Calu3 (cell line): Measurements from ENCODE around the gene MAP3K13. TPM values are rescaled to one million over a fixed set of nuclear protein-coding genes. Genes with fewer than 3 reads are reported as not detected.

Experiments
- BruUV-seq: library from RNA; stranded (reverse); fragments of 400-500 nt; replicated peaks from 2 replicates; lab custom pipeline; 2021; lab: Mats Ljungman, UMichigan
- CTCF ChIA-PET: fragments of 300-600 bp; sonication (Branson Sonifier 250); formaldehyde crosslinking; loops from one replicate; lab custom pipeline; 2022; ENCODE audit warnings: antibody characterized with exemption; lab: Charles Lee
- DNase-seq: peaks from one replicate; pipeline ENCODE4 v3.0.0; 2022
- H3K27ac Mint-ChIP-seq: one replicate; pipeline ENCODE4 v1.8.0; 2022; ENCODE audit warnings: mixed read lengths; ENCODE audit not compliant: unreplicated experiment
- H3K27me3 Mint-ChIP-seq: one replicate; pipeline ENCODE4 v1.8.0; 2022; ENCODE audit warnings: mixed read lengths; ENCODE audit not compliant: unreplicated experiment
- H3K36me3 Mint-ChIP-seq: one replicate; pipeline ENCODE4 v1.8.0; 2022; ENCODE audit warnings: mild to moderate bottlenecking, moderate library complexity, mixed read lengths; ENCODE audit not compliant: insufficient read depth, unreplicated experiment
- H3K4me1 Mint-ChIP-seq: one replicate; pipeline ENCODE4 v1.8.0; 2022; ENCODE audit warnings: mild to moderate bottlenecking, low read depth, mixed read lengths; ENCODE audit not compliant: unreplicated experiment
- H3K4me3 Mint-ChIP-seq: one replicate; pipeline ENCODE4 v1.8.0; 2022; ENCODE audit warnings: mild to moderate bottlenecking, low read depth, moderate library complexity, mixed read lengths; ENCODE audit not compliant: unreplicated experiment
- H3K9me3 Mint-ChIP-seq: one replicate; pipeline ENCODE4 v1.8.0; 2022; ENCODE audit warnings: low read depth, mixed read lengths; ENCODE audit not compliant: unreplicated experiment
- intact Hi-C: fragments of 100-400 bp; cut with micrococcal nuclease; formaldehyde crosslinking; loops from one replicate; pipeline ENCODE4 v1.10.0; 2022; ENCODE audit not compliant: unreplicated experiment
- total RNA-seq: library from RNA; stranded (reverse); gene quantifications from 2 replicates; pipeline ENCODE4 v1.2.3, GENCODE V29; 2022
- TF ChIP-seq, protein P1 (sequence below): fragments of 200-600 bp; IDR thresholded peaks from one replicate; pipeline ENCODE4 v1.8.0; 2022; ENCODE audit warnings: antibody characterized with exemption; ENCODE audit not compliant: unreplicated experiment

Gene MAP3K13
- total RNA-seq, 1 experiment from 2014 or later = 102 TPM

DNA sequence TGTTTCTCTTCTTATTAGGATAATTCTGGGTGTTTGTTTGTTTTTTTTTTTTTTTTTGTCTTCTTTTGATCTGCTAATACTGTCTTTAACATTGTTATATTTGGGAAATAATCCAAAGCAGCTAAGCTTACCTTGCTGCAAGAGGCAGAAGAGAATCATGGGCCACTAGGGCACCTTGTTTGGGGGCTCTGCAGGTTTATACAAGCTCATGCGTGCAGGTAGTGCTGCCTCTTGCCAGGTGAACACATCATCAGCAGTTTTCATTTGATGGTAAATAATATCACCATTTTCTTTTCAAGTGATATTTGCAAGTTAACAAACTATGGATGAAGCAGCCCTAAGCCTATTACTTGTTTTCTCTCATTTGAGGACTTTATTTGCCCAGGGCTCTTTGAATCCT lies 37.9 kb downstream of the MAP3K13 start:
- TF ChIP-seq, protein P1, sequence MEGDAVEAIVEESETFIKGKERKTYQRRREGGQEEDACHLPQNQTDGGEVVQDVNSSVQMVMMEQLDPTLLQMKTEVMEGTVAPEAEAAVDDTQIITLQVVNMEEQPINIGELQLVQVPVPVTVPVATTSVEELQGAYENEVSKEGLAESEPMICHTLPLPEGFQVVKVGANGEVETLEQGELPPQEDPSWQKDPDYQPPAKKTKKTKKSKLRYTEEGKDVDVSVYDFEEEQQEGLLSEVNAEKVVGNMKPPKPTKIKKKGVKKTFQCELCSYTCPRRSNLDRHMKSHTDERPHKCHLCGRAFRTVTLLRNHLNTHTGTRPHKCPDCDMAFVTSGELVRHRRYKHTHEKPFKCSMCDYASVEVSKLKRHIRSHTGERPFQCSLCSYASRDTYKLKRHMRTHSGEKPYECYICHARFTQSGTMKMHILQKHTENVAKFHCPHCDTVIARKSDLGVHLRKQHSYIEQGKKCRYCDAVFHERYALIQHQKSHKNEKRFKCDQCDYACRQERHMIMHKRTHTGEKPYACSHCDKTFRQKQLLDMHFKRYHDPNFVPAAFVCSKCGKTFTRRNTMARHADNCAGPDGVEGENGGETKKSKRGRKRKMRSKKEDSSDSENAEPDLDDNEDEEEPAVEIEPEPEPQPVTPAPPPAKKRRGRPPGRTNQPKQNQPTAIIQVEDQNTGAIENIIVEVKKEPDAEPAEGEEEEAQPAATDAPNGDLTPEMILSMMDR = no peak

DNA sequence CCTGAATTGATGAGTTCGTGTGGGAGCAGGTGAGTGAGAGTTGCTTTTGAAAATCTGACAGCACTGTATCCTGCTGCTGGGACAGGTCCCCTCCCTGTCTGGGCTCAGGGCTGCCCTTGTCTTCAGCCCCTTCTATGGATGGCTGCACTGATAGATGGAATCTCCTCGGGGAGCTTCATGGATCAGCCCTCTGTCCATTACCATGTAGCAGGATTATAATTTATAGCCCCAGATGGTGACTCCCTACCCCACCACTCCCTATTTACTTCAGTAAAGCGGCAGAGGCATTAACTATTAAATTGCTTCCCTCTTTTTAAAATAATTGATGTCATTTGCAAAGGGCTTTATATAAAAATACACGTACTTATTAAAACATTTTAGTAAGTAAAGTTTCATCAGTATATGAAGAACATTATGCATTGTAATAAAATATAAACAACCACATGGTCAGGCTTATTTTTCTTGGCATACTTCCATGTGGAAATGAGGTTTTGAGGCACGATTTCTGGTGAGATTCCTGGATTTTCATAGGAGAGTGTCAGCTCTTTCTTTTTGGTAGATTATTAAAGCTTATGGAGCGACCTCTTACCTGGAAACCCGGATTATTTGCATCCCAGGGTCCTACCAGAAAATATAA lies 38.5 kb downstream of the MAP3K13 start:
- TF ChIP-seq, protein P1 = no peak
- H3K9me3 Mint-ChIP-seq = no peaks in the 10 kb centered on the region

More for the DNA sequence above, 37.9 kb downstream of the MAP3K13 start:
- Mint-ChIP-seq H3K36me3 (no peaks in the 10 kb centered on the region), H3K27me3 (no peaks in the 10 kb centered on the region), H3K4me1 (peaks cover 8% of the 10 kb centered on the region), H3K9me3 (no peaks in the 10 kb centered on the region), H3K27ac (no peak overlapping the region), H3K4me3 (no peak overlapping the region)
- DNase-seq = no peak
- CTCF ChIA-PET = interaction anchor here (1.7 kb wide), 1 partner anchor 17 kb away, joined by 3 read pairs; no protein-coding TSS in a partner anchor
- BruUV-seq = no TSS peak
- intact Hi-C loops = no loop called here

DNA sequence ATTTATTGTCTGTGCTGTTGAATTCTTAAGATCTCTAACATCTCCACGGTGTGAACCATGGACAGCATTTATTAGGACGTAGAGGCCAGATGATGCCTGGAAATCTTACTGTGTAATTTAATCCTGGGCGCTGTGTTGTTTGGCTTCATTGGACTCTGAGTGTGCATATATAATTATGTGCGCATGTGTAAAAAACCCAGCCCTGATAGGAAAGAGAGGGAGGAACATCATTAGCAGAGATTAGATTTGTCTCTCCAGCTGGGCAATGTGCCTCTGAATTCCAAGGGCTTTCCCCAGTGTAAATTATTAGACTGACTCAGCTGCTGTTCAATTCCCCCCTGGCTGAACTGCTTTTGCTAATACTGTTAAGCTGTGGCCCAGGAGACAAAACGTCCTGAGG lies 39.6 kb downstream of the MAP3K13 start:
- no TSS peak for BruUV-seq
- no peak overlapping the region for H3K27ac Mint-ChIP-seq
- no peak overlapping the region for H3K4me3 Mint-ChIP-seq
- no peaks in the 10 kb centered on the region for H3K9me3 Mint-ChIP-seq
- CTCF ChIA-PET = interaction anchor here (1.7 kb wide), 1 partner anchor 15 kb away, joined by 3 read pairs; no protein-coding TSS in a partner anchor
- no peaks in the 10 kb centered on the region for H3K27me3 Mint-ChIP-seq
- DNase-seq = no peak
- TF ChIP-seq, protein P1 = no peak
- intact Hi-C loops = no loop called here
- H3K4me1 Mint-ChIP-seq = peaks cover 9% of the 10 kb centered on the region
- no peaks in the 10 kb centered on the region for H3K36me3 Mint-ChIP-seq

More for the DNA sequence above, 38.5 kb downstream of the MAP3K13 start:
- no peak overlapping the region for H3K27ac Mint-ChIP-seq
- DNase-seq = no peak
- intact Hi-C loops = no loop called here
- no peaks in the 10 kb centered on the region for H3K27me3 Mint-ChIP-seq
- peaks cover 9% of the 10 kb centered on the region for H3K4me1 Mint-ChIP-seq
- BruUV-seq = no TSS peak
- no peaks in the 10 kb centered on the region for H3K36me3 Mint-ChIP-seq
- H3K4me3 Mint-ChIP-seq = no peak overlapping the region
- CTCF ChIA-PET = interaction anchor here (0.5 to 1.7 kb wide), 2 partner anchors 16 to 461 kb away, joined by 3 read pairs; no protein-coding TSS in a partner anchor

DNA sequence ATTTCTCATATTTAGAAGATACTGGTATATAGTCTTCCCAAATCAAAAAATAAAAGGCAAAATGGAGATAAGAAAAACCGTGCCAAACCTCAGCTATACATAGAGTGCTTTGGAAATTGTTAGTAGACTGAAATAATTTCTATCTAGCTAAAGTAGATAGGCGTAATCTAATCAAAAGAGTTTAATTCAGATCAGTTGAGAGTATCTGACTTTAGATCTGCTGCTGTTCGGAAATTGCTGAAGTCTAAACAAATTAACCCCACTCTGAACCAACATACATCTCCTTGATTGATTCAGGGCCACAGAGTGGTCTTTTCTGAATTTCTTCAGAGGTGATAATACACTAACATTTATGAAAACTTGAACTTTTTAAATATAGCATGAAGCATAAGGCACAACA lies 40.1 kb downstream of the MAP3K13 start:
- intact Hi-C loops = no loop called here
- no peak overlapping the region for H3K27ac Mint-ChIP-seq
- no TSS peak for BruUV-seq

More for the DNA sequence above, 40.1 kb downstream of the MAP3K13 start:
- Mint-ChIP-seq H3K27me3 (no peaks in the 10 kb centered on the region), H3K9me3 (no peaks in the 10 kb centered on the region), H3K36me3 (no peaks in the 10 kb centered on the region), H3K4me1 (peaks cover 9% of the 10 kb centered on the region), H3K4me3 (no peak overlapping the region)
- CTCF ChIA-PET = no interaction called here
- no peak for DNase-seq
- TF ChIP-seq, protein P1 = no peak
